ENCODE data around the gene DOCK2. TPM values are rescaled to one million over a fixed set of nuclear protein-coding genes. Genes with fewer than 3 reads are reported as not detected.

The DOCK2 gene
- total and polyA plus RNA-seq, 12 donors, result 3.3 to 59.5 (median 21.0) TPM

- TF ChIP-seq POLR2A (IDR thresholded peaks at IDR 0.05) (no peak), CTCF (IDR thresholded peaks at IDR 0.05) (no peak)
- intact Hi-C loops (cut with DNase I), result no loop called here
- H3K9me3 ChIP-seq (replicated peaks in 1 of 3), result no peaks in the 10 kb centered on the region
- H3K27ac ChIP-seq, result no peak overlapping the region
- DNase-seq, result no peak
- no peaks in the 10 kb centered on the region for H3K4me1 ChIP-seq (replicated peaks in 1 of 2)
- WGBS, 4 donors, result 66 to 71% (median 69%) methylated on average over 8 of the region's 8 CpGs
- no peaks in the 10 kb centered on the region for H3K36me3 ChIP-seq (replicated peaks in 1 of 2)
- no peak overlapping the region for H3K4me3 ChIP-seq
- H3K27me3 ChIP-seq, result no peaks in the 10 kb centered on the region
Observed at GRCh38 chr5:170025853-170026252, 388.8 kb downstream of the DOCK2 start.

- 46 to 61% (median 54%) methylated on average over 2 of the region's 2 CpGs for WGBS, 4 donors
Observed at GRCh38 chr5:170028124-170028523, 391.0 kb downstream of the DOCK2 start.

GRCh38 chr5:170034231-170034630 lies 397.2 kb downstream of the DOCK2 start:
- WGBS, 4 donors, result 78 to 91% (median 83%) methylated on average over 9 to 10 of the region's 10 CpGs
- Histone ChIP-seq H3K9me3 (replicated peaks in 1 of 3) (no peaks in the 10 kb centered on the region), H3K27ac (no peak overlapping the region), H3K36me3 (replicated peaks in 1 of 2) (no peaks in the 10 kb centered on the region), H3K4me3 (no peak overlapping the region), H3K4me1 (replicated peaks in 1 of 2) (no peaks in the 10 kb centered on the region), H3K27me3 (no peaks in the 10 kb centered on the region)
- intact Hi-C loops (cut with DNase I), result no loop called here
- TF ChIP-seq POLR2A (IDR thresholded peaks at IDR 0.05) (no peak), CTCF (IDR thresholded peaks at IDR 0.05) (no peak)
- no peak for DNase-seq

More at GRCh38 chr5:170028124-170028523, 391.0 kb downstream of the DOCK2 start:
- no peak for DNase-seq
- no peaks in the 10 kb centered on the region for H3K36me3 ChIP-seq (replicated peaks in 1 of 2)
- H3K27ac ChIP-seq, result no peak overlapping the region
- intact Hi-C loops (cut with DNase I), result no loop called here
- H3K4me3 ChIP-seq, result no peak overlapping the region
- H3K9me3 ChIP-seq (replicated peaks in 1 of 3), result no peaks in the 10 kb centered on the region
- no peaks in the 10 kb centered on the region for H3K27me3 ChIP-seq
- TF ChIP-seq POLR2A (IDR thresholded peaks at IDR 0.05) (no peak), CTCF (IDR thresholded peaks at IDR 0.05) (no peak)
- H3K4me1 ChIP-seq (replicated peaks in 1 of 2), result no peaks in the 10 kb centered on the region

DNA sequence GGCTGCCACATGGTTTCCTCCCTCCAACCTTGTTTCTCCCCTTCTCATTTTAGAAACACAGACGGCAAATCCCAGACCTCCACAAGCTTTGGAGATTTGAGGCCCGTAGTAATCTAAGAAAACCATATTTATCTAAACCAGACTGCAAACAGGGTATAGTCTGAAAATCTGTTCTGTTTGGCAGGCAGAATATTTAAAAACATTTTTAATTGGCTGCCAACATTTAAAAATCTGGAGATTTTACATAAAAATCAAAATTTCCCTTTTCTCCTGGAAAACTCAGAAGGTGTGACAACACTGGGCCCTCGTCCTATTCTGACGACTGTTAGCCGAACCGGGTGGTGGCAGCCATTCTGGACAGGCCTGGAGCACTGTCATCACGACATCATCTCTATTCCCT lies 401.2 kb downstream of the DOCK2 start:
- Histone ChIP-seq H3K4me3 (no peak overlapping the region), H3K27ac (no peak overlapping the region), H3K36me3 (replicated peaks in 1 of 2) (no peaks in the 10 kb centered on the region), H3K9me3 (replicated peaks in 1 of 3) (no peaks in the 10 kb centered on the region), H3K27me3 (no peaks in the 10 kb centered on the region), H3K4me1 (replicated peaks in 1 of 2) (no peaks in the 10 kb centered on the region)
- TF ChIP-seq CTCF (IDR thresholded peaks at IDR 0.05) (no peak), POLR2A (IDR thresholded peaks at IDR 0.05) (no peak)
- WGBS, 4 donors, result 90 to 94% (median 92%) methylated on average over 7 of the region's 7 CpGs
- DNase-seq, result no peak
- intact Hi-C loops (cut with DNase I), result no loop called here

Measured in adrenal gland (tissue), 12 donors.